OCI-M2 (cell line): Measurements from ENCODE around the gene ASAP2.

Source experiments
- DNase-seq: peaks from one replicate; lab custom pipeline; 2025; ENCODE audit not compliant: unreplicated experiment; lab: John Stamatoyannopoulos, UW

ASAP2 gene

GRCh38 chr2:9374071-9374730, 167.6 kb downstream of the ASAP2 start:
- DNase-seq: no peak

- DNase-seq: no peak
Measured at GRCh38 chr2:9375857-9376428, 169.3 kb downstream of the ASAP2 start.

- DNase-seq: no peak
Measured at GRCh38 chr2:9377461-9378097, 171.0 kb downstream of the ASAP2 start.

GRCh38 chr2:9378433-9379390, 172.1 kb downstream of the ASAP2 start:
- no peak for DNase-seq

- no peak for DNase-seq
Measured at GRCh38 chr2:9379391-9379755, 172.8 kb downstream of the ASAP2 start.

- DNase-seq: no peak
Measured at GRCh38 chr2:9380702-9381628, 174.4 kb downstream of the ASAP2 start.

DNA sequence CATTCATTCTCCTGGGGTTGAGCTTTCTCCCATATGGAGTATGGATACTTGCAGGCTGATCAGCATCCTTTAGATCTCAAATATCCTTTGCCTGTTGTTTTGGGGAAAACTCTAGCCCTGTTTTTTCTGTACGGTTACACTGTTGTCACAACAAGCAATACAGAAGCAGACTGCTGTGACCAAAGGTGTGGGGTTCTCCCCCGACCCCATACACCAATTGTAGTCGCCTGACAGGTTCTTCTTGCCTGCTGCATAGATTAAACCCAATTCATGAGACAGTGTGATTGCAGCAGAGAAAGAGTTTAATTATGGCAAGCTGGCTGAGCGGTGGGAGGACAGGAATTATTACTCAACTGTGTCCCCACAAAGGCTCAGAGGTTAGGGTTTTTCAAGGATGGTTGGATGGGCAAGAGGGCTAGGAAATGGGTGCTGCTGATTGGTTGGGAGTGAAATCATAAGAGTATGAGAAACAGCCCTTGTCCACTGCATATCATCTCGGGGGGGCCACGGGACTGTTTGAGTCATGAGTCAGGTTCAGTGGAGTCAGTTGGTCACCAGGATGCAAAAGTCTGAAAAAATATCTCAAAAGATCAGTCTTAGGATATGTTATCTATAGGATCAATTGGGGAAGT, 176.1 kb downstream of the ASAP2 start:
- DNase-seq: no peak

DNA sequence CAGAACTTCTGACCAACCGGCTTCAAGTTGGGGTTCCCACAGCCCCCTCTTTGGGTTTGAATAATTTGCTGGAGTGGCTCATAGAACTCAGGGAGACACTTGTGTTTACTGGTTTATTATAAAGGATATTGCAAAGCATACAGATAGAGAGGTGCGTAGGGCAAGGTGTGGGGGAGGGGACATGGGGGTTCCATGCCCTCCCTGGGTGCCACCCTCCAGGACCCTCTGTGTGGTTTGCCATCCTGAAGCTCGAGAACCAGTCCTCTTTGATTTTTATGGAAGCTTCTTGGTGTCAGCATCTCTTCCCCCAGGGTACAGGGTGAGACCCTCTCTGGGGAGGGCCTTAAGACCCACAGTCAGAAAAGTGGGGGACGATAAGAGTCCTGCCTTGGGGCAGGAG, 177.9 kb downstream of the ASAP2 start:
- DNase-seq: no peak

DNA sequence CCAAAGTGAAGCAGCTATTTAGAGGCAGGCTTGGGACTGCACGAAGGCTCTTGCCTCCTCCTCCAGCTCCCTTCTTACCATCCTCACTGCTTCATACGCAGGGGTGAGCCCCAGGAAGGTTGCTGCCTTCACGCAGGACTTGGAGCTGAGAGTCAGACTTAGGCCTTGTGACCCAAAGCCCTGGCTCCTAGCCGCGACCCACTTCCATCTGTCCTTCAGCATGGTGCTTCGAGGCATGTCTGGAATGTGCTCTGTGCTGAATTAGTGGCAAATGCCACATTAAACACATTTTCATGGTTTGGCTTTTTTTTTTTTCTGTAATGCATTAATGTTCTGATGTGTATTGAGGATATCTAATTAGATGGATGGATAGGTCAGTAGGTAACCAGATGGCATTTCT, 179.2 kb downstream of the ASAP2 start:
- no peak for DNase-seq

GRCh38 chr2:9388199-9388681, 181.6 kb downstream of the ASAP2 start:
- no peak for DNase-seq

GRCh38 chr2:9388950-9389911, 182.6 kb downstream of the ASAP2 start:
- no peak for DNase-seq

GRCh38 chr2:9390151-9390850, 183.7 kb downstream of the ASAP2 start:
- no peak for DNase-seq

DNA sequence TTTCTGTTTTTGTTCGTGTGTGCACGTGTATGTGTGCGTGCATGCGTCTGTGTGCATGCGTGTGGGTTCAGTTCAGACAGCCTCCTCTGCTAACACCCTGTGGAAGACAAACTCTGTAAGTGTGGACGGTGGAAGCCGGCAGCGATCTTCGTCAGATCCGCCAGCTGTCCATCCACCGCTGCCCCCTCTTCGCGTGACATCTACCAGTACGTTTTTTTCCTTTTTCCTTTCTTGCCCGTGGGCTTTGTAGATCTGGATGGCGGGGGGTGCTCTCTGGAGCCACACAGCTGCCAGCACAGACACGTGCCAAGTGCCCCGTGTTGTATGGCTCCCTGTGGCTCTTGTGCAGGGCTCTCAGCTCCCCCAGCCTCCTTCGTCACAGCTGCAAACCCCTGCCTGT, 184.4 kb downstream of the ASAP2 start:
- no peak for DNase-seq

DNA sequence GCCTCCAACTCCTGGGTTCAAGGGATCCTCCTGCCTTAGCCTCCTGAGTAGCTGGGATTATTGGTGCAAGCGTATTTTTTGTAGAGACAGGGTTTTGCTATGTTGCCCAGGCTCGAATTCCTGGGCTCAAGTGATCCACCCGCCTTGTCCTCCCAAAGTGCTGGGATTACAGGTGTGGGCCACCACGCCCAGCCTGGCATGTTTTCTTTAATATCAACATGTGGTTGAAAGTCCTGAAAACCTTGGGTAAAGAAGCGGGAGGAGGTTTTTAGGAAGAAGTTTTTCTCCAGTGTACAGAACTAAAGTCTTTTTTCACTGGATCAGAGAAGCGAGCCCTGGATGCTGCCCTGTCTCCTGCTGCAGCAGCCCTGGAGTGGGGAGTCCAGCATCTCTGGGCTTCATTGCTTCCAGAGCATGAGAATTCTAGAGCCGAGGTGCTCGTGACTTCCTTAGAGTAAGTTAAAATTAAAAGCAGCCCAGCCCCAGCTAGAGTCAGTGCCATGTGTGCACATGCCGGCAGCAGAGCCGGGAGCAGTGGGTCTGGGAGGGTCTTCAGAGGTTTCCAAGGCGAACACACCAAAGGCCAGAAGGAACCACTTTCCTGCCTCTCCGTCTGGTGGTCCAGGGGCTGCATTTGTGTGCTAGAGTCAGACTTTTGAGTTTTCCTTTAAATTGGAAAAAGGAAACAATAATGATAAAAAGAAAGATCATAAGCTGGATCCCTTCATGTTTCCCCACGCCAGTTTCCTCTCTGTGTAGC, 185.5 kb downstream of the ASAP2 start:
- DNase-seq: no peak

- no peak for DNase-seq
Measured at GRCh38 chr2:9392898-9393765, 186.5 kb downstream of the ASAP2 start.

DNA sequence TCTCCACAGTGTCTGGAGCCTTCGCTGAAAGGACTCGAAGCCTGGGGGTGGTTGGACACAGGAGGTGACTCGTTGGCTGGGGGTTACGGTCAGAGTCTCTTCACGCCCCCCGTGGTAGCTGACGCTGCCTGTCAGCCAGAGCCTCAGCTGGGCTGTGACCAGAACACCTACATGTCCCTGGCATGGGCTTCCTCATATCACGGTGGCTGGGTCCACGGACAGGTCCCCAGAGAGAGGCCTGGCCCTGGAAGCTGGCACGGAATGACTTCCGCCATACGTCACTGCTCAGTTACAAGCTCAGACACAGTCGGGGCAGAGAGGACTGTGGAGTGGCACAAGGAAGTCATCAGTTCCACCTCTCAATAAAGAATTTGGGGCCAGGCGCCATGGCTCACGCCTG, 188.2 kb downstream of the ASAP2 start:
- DNase-seq: no peak
